ENCODE data around the gene MEGF6. TPM values are rescaled to one million over a fixed set of nuclear protein-coding genes. Genes with fewer than 3 reads are reported as not detected.

Gene MEGF6
- total RNA-seq, 1 donor from 2014 or later, result 10.9 TPM

- no peak for ATAC-seq (ENCODE audit: low read depth)
- Mint-ChIP-seq H3K27ac (no peak overlapping the region), H3K36me3 (ENCODE audit: low read depth) (no peaks in the 10 kb centered on the region), H3K9me3 (peaks cover 5% of the 10 kb centered on the region), H3K27me3 (peaks cover 19% of the 10 kb centered on the region), H3K4me3 (no peak overlapping the region), H3K4me1 (peaks cover 2% of the 10 kb centered on the region)
- intact Hi-C loops (cut with micrococcal nuclease), result no loop called here
- POLR2A ChIA-PET, result interaction anchor here (0.9 kb wide), 1 partner anchor 167 kb away, joined by 5 read pairs; no protein-coding TSS in a partner anchor
- TF ChIP-seq CTCF (IDR thresholded peaks at IDR 0.05), result no peak
- no peak for DNase-seq
- CTCF ChIA-PET, result interaction anchor here (0.5 to 2.4 kb wide), 14 partner anchors 30 to 354 kb away, joined by 3 to 46 read pairs (median 4); partner anchors contain the start of gene LRRC47
These were observed 159.1 kb downstream of the MEGF6 start for GRCh38 chr1:3451994-3452865.

- Mint-ChIP-seq H3K27ac (no peak overlapping the region), H3K4me3 (no peak overlapping the region), H3K9me3 (peaks cover 7% of the 10 kb centered on the region), H3K27me3 (peaks cover 19% of the 10 kb centered on the region), H3K36me3 (ENCODE audit: low read depth) (no peaks in the 10 kb centered on the region), H3K4me1 (peaks cover 2% of the 10 kb centered on the region)
- ChIA-PET POLR2A (no interaction called here), CTCF (no interaction called here)
- ATAC-seq (ENCODE audit: low read depth) (no peak), DNase-seq (no peak)
- intact Hi-C loops (cut with micrococcal nuclease), result no loop called here
- no peak for TF ChIP-seq CTCF (IDR thresholded peaks at IDR 0.05)
These were observed 160.3 kb downstream of the MEGF6 start for GRCh38 chr1:3450983-3451382.

DNA sequence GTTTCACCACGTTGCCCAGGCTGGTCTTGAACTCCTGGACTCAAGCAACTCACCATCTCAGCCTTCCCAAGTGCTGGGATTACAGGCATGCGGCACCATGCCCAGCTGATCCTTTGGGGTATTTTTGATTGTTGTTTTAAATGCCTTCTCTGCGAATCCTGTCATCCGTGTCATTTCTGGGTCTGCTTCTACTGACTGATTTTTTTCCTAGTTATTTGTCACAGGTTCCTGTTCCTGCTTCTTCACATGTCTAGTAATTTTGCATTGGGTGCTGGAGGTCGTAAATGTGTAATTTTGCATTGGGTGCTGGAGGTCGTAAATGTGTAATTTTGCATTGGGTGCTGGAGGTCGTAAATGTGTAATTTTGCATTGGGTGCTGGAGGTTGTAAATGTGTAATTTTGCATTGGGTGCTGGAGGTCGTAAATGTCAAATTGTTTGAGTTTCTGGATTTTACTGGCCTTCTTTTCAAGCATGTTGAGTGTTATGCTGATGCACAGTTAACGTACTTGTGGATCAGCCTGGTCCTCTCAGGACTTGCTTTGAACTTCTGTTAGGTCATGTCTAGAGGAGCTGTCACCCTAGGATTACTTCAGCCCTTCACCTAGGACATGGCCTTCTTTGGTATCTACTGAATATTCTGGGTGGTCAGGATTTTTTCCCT lies 161.0 kb downstream of the MEGF6 start:
- Mint-ChIP-seq H3K27ac (no peak overlapping the region), H3K36me3 (ENCODE audit: low read depth) (no peaks in the 10 kb centered on the region), H3K4me3 (no peak overlapping the region), H3K9me3 (peaks cover 7% of the 10 kb centered on the region), H3K4me1 (peaks cover 2% of the 10 kb centered on the region), H3K27me3 (peaks cover 19% of the 10 kb centered on the region)
- intact Hi-C loops (cut with micrococcal nuclease), result no loop called here
- no peak for DNase-seq
- POLR2A ChIA-PET, result no interaction called here
- CTCF ChIA-PET, result no interaction called here
- TF ChIP-seq CTCF (IDR thresholded peaks at IDR 0.05), result no peak
- no peak for ATAC-seq (ENCODE audit: low read depth)

DNA sequence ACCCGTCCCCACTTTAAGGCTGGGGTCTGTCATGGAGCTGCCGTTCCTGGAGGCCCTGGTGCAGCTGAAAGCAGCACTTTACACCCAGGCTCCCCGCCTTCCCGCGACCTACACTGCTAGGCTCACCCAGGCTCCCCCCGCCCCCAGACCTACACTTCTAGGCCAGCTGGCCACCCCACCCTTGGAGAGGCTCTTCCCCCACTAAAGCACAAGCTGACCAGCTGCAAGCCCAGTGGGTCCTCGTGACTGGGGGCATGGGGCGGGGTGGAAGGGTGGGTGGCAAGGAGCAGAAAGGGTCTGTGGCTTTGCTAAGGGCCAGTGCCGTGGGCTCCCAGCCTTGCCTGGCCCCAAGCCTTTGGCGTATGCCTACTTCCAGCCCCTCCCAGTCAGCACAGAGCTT lies 166.6 kb downstream of the MEGF6 start:
- H3K4me1 Mint-ChIP-seq, result no peaks in the 10 kb centered on the region
- ATAC-seq (ENCODE audit: low read depth) (no peak), DNase-seq (no peak)
- H3K36me3 Mint-ChIP-seq (ENCODE audit: low read depth), result no peaks in the 10 kb centered on the region
- H3K27me3 Mint-ChIP-seq, result peaks cover 21% of the 10 kb centered on the region
- H3K4me3 Mint-ChIP-seq, result no peak overlapping the region
- no peak overlapping the region for H3K27ac Mint-ChIP-seq
- H3K9me3 Mint-ChIP-seq, result peaks cover 7% of the 10 kb centered on the region
- ChIA-PET POLR2A (no interaction called here), CTCF (no interaction called here)
- TF ChIP-seq CTCF (IDR thresholded peaks at IDR 0.05), result no peak
- intact Hi-C loops (cut with micrococcal nuclease), result no loop called here

GRCh38 chr1:3444298-3444697 lies 167.0 kb downstream of the MEGF6 start:
- no peak overlapping the region for H3K4me3 Mint-ChIP-seq
- DNase-seq, result no peak
- H3K27me3 Mint-ChIP-seq, result peaks cover 17% of the 10 kb centered on the region
- POLR2A ChIA-PET, result no interaction called here
- H3K36me3 Mint-ChIP-seq (ENCODE audit: low read depth), result no peaks in the 10 kb centered on the region
- intact Hi-C loops (cut with micrococcal nuclease), result no loop called here
- no peaks in the 10 kb centered on the region for H3K4me1 Mint-ChIP-seq
- CTCF ChIA-PET, result no interaction called here
- no peak overlapping the region for H3K27ac Mint-ChIP-seq
- no peak for TF ChIP-seq CTCF (IDR thresholded peaks at IDR 0.05)
- H3K9me3 Mint-ChIP-seq, result peaks cover 7% of the 10 kb centered on the region
- ATAC-seq (ENCODE audit: low read depth), result no peak

Measured in activated B cell treated with CpG ODN at 0.5 μM for 24 hours (primary cell).